ENCODE results near the gene SMTN.

GRCh38 chr22:31048570-31048969 lies 32.5 kb upstream of the SMTN start:
- TF ChIP-seq POLR2A (IDR thresholded peaks at IDR 0.05), result no peak
- TF ChIP-seq CTCF (IDR thresholded peaks at IDR 0.05), result no peak

Measured in testis (tissue), 2 donors.